Activated CD4-positive, alpha-beta T cell treated with anti-CD3 and anti-CD28 coated beads, Interleukin-2, amount 50 U/mL, for 1 hour (primary cell): ENCODE results near the gene ARHGEF7.
A peak's percentile ranks its signal among the peaks of the same experiment; 100 is the strongest.

Experiments
- DNase-seq: peaks from one replicate; pipeline ENCODE4 v3.0.0-alpha.2; 2020

Gene ARHGEF7

DNA sequence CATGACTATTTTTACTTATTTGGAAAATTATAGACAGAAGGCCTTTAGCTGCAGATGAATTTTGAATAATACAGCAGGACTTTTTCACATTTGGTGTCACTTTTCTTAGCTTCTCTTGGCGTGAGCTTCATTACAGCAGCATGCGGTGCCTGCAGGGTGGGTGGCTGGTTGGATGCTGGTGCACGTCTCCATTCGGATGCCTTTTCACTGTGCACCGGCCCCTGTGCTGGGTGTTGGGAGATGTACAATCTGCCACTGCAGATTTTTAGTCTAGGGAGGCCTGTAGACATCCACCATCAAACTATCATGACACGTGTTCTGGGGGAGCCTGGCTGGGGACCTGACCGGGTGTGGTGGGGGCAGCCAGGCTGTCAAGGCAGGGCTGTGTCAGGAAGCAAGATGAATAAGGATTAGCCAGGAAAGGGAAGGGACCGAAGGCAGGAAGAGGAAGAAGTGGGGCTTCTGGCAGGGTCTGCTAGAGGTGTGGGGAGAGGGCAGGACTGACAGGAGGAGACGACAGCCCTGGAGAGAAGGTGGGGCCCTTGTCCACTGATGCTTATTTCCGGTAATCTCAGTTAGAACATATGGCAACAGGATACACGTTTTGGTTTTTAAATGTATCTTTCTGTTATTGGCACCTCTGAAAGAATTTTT lies 88.8 kb downstream of the ARHGEF7 start:
- no peak for DNase-seq

GRCh38 chr13:111204438-111205177 lies 89.5 kb downstream of the ARHGEF7 start:
- no peak for DNase-seq

DNA sequence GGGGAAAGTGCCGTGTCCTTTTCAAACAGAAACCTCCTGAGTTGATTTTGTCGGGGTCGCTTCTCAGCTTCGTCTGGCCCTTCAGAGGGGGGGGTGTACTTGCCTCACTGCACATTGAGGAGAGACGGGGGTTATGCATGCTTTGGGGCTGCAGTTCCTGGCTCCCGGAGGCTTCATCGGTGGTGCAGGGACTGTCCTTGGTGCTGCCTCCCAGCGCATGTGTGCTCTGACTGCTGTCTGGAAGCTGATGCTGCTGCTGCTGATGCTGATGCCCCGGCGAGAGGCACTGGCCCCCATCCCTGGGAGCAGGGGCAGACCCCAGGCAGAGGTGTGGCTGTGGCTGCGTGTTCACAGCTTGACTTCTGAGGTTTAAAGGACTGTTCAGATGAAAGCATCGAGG lies 91.0 kb downstream of the ARHGEF7 start:
- DNase-seq: no peak

DNA sequence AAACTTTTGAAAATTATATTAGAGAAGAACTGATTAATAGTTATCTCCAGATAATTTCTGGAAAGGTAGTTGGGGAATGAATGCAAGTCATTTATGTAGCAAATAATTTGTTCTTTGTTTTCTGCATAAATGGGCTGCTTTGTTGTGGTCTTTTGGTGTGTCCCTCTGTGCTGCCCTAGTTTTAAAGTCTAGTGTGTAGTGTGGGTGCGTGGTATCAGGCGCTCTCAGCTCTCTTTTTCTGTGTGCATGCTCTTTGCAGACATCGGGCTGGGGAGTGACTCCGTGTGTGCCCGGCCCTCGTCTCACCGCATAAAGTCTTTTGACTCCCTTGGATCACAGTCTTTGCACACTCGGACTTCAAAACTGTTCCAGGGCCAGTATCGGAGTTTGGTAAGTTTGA lies 94.5 kb downstream of the ARHGEF7 start:
- no peak for DNase-seq

DNA sequence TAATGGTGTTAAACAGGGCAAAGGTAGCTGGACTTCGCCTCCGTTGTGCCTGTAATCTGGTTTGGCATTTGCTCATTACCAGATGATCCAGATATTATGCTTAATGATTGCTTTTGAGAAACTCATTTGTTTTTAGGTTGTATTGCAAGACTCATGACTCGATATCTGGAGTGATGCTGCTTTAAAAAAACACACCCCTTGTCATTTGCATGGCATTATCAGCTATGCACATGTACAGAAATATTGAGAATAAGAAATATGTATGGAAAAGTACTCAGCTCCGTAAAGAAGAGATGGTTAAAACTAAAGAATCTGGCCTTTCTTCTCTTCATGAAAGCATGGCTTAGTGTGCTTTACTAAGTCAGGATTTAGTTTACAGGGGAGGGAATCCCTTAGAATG lies 95.0 kb downstream of the ARHGEF7 start:
- DNase-seq: no peak

- DNase-seq: no peak
Observed at GRCh38 chr13:111210544-111211469, 95.7 kb downstream of the ARHGEF7 start.

- no peak for DNase-seq
Observed at GRCh38 chr13:111211789-111212516, 96.8 kb downstream of the ARHGEF7 start.

DNA sequence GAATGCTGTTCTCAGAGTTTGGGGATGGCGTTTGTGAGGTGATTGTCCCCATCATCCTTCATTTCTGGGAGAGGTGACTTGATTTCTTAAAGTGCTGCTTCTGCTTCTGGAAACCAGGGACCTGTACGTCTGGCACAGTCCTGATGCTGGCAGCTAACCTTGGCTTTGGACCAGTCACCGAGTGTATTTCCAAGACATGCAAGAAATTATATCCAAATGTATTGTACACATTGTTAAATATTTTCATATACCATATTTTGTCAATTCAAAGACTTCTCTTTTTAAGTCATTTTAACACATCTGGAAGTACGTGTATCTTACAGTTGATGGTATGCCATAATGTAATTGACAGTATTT lies 97.4 kb downstream of the ARHGEF7 start:
- DNase-seq: no peak

GRCh38 chr13:111213964-111214726 lies 99.0 kb downstream of the ARHGEF7 start:
- no peak for DNase-seq

- no peak for DNase-seq
Observed at GRCh38 chr13:111215081-111216047, 100.3 kb downstream of the ARHGEF7 start.

DNA sequence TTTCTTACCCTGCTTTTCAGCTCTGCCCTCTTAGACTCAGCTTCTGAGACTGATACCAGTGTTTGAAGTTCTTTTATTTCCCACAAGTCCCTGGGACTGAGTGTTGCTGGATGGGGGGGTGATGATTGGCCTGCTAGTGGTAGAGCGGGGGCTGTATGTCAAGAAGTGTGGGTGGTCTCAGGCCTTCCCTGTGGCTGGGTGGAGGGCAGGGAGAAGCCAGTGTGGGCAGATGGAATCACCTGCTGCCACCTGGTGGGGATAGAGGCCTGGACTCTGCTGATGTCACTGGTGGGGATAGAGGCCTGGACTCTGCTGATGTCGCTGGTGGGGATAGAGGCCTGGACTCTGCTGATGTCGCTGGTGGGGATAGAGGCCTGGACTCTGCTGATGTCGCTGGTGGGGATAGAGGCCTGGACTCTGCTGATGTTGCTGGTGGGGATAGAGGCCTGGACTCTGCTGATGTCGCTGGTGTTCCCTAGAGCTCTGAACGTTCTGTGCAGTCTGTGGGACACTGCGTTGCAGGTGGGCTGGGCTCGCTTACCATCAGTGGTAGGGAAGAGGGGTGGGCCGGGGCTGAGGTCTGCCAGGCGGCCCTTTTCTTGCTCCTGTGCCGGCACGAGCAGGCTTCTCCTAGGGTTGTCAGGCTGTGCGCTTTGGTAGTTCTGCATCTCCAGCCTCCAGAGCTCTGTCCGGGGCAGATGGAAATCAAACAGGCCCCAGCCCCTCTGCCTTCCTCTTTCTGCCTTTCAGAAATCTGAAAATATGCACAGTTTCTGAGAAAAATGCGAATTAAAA lies 101.3 kb downstream of the ARHGEF7 start:
- peak; percentile 45 for DNase-seq

- DNase-seq: no peak
Observed at GRCh38 chr13:111217641-111218040, 102.5 kb downstream of the ARHGEF7 start.

GRCh38 chr13:111219280-111219679 lies 104.2 kb downstream of the ARHGEF7 start:
- no peak for DNase-seq

- no peak for DNase-seq
Observed at GRCh38 chr13:111219950-111220349, 104.8 kb downstream of the ARHGEF7 start.

- DNase-seq: no peak
Observed at GRCh38 chr13:111225166-111225565, 110.1 kb downstream of the ARHGEF7 start.

GRCh38 chr13:111225810-111226546 lies 110.9 kb downstream of the ARHGEF7 start:
- DNase-seq: no peak

GRCh38 chr13:111227405-111227804 lies 112.3 kb downstream of the ARHGEF7 start:
- DNase-seq: no peak

GRCh38 chr13:111228262-111229144 lies 113.4 kb downstream of the ARHGEF7 start:
- no peak for DNase-seq
